IPS-15b (cell line): Measurements from ENCODE around the gene EYA3.

Source experiments
- H3K27me3 ChIP-seq: one replicate; pipeline ENCODE4 v1.6.1; 2013; ENCODE audit warnings: low read length; ENCODE audit not compliant: control insufficient read depth, insufficient read depth
- H3K36me3 ChIP-seq: one replicate; pipeline ENCODE4 v1.6.1; 2013; ENCODE audit warnings: low read length; ENCODE audit not compliant: control insufficient read depth, insufficient read depth
- H3K4me1 ChIP-seq: one replicate; pipeline ENCODE4 v1.6.1; 2013; ENCODE audit warnings: mild to moderate bottlenecking, low read length; ENCODE audit not compliant: control insufficient read depth, insufficient read depth
- H3K4me3 ChIP-seq: one replicate; pipeline ENCODE4 v1.5.1; 2013; ENCODE audit warnings: low read depth, low read length
- H3K9ac ChIP-seq: one replicate; pipeline ENCODE4 v1.6.1; 2013; ENCODE audit warnings: low read depth, mild to moderate bottlenecking, low read length
- H3K9me3 ChIP-seq: one replicate; pipeline ENCODE4 v1.6.1; 2013; ENCODE audit warnings: mild to moderate bottlenecking, low read length; ENCODE audit not compliant: control insufficient read depth, insufficient read depth

Gene EYA3

GRCh38 chr1:28126783-28127490 is 38.5 kb upstream of the EYA3 start:
- no peaks in the 10 kb centered on the region for H3K36me3 ChIP-seq
- H3K9me3 ChIP-seq = no peaks in the 10 kb centered on the region
- H3K9ac ChIP-seq = no peak overlapping the region
- H3K27me3 ChIP-seq = no peaks in the 10 kb centered on the region
- H3K4me3 ChIP-seq = no peak overlapping the region
- no peaks in the 10 kb centered on the region for H3K4me1 ChIP-seq

GRCh38 chr1:28126212-28126611 is 37.8 kb upstream of the EYA3 start:
- no peak overlapping the region for H3K4me3 ChIP-seq
- H3K4me1 ChIP-seq = no peaks in the 10 kb centered on the region
- H3K36me3 ChIP-seq = no peaks in the 10 kb centered on the region

GRCh38 chr1:28123461-28123961 is 35.1 kb upstream of the EYA3 start:
- H3K9ac ChIP-seq = no peak overlapping the region
- no peaks in the 10 kb centered on the region for H3K9me3 ChIP-seq
- no peaks in the 10 kb centered on the region for H3K4me1 ChIP-seq
- H3K4me3 ChIP-seq = no peak overlapping the region
- no peaks in the 10 kb centered on the region for H3K27me3 ChIP-seq
- no peaks in the 10 kb centered on the region for H3K36me3 ChIP-seq

More at GRCh38 chr1:28126212-28126611, 37.8 kb upstream of the EYA3 start:
- Histone ChIP-seq H3K9me3 (no peaks in the 10 kb centered on the region), H3K9ac (no peak overlapping the region), H3K27me3 (no peaks in the 10 kb centered on the region)

GRCh38 chr1:28122183-28122582 is 33.8 kb upstream of the EYA3 start:
- Histone ChIP-seq H3K27me3 (no peaks in the 10 kb centered on the region), H3K9me3 (no peaks in the 10 kb centered on the region), H3K9ac (no peak overlapping the region), H3K4me3 (no peak overlapping the region), H3K36me3 (peaks cover 2% of the 10 kb centered on the region), H3K4me1 (no peaks in the 10 kb centered on the region)

- Histone ChIP-seq H3K9ac (no peak overlapping the region), H3K36me3 (peaks cover 2% of the 10 kb centered on the region), H3K4me1 (no peaks in the 10 kb centered on the region)
These were observed 31.1 kb upstream of the EYA3 start for GRCh38 chr1:28119556-28119955.

GRCh38 chr1:28118640-28119307 is 30.4 kb upstream of the EYA3 start:
- Histone ChIP-seq H3K36me3 (peaks cover 2% of the 10 kb centered on the region), H3K4me1 (no peaks in the 10 kb centered on the region), H3K4me3 (no peak overlapping the region), H3K9me3 (no peaks in the 10 kb centered on the region), H3K9ac (no peak overlapping the region), H3K27me3 (no peaks in the 10 kb centered on the region)

More at GRCh38 chr1:28119556-28119955, 31.1 kb upstream of the EYA3 start:
- no peaks in the 10 kb centered on the region for H3K9me3 ChIP-seq
- no peak overlapping the region for H3K4me3 ChIP-seq
- no peaks in the 10 kb centered on the region for H3K27me3 ChIP-seq

- Histone ChIP-seq H3K9me3 (no peaks in the 10 kb centered on the region), H3K4me3 (no peak overlapping the region), H3K9ac (no peak overlapping the region), H3K27me3 (no peaks in the 10 kb centered on the region), H3K4me1 (no peaks in the 10 kb centered on the region), H3K36me3 (peaks cover 2% of the 10 kb centered on the region)
These were observed 26.9 kb upstream of the EYA3 start for GRCh38 chr1:28115267-28115666.

- H3K36me3 ChIP-seq = peaks cover 2% of the 10 kb centered on the region
- H3K9me3 ChIP-seq = no peaks in the 10 kb centered on the region
- no peaks in the 10 kb centered on the region for H3K27me3 ChIP-seq
- H3K9ac ChIP-seq = no peak overlapping the region
- no peaks in the 10 kb centered on the region for H3K4me1 ChIP-seq
- no peak overlapping the region for H3K4me3 ChIP-seq
These were observed 26.4 kb upstream of the EYA3 start for GRCh38 chr1:28114844-28115243.

- no peaks in the 10 kb centered on the region for H3K4me1 ChIP-seq
- H3K27me3 ChIP-seq = no peaks in the 10 kb centered on the region
- peaks cover 2% of the 10 kb centered on the region for H3K36me3 ChIP-seq
- H3K4me3 ChIP-seq = no peak overlapping the region
- no peak overlapping the region for H3K9ac ChIP-seq
- H3K9me3 ChIP-seq = no peaks in the 10 kb centered on the region
These were observed 24.8 kb upstream of the EYA3 start for GRCh38 chr1:28113242-28113572.

GRCh38 chr1:28112388-28113241 is 24.2 kb upstream of the EYA3 start:
- Histone ChIP-seq H3K4me3 (no peak overlapping the region), H3K9ac (no peak overlapping the region), H3K9me3 (no peaks in the 10 kb centered on the region), H3K27me3 (no peaks in the 10 kb centered on the region), H3K4me1 (no peaks in the 10 kb centered on the region), H3K36me3 (peaks cover 2% of the 10 kb centered on the region)

- Histone ChIP-seq H3K36me3 (no peaks in the 10 kb centered on the region), H3K27me3 (no peaks in the 10 kb centered on the region), H3K9ac (no peak overlapping the region), H3K9me3 (no peaks in the 10 kb centered on the region), H3K4me1 (no peaks in the 10 kb centered on the region), H3K4me3 (no peak overlapping the region)
These were observed 22.7 kb upstream of the EYA3 start for GRCh38 chr1:28111157-28111556.
